ENCODE measurements around the gene SEMA3E. TPM values are rescaled to one million over a fixed set of nuclear protein-coding genes. Genes with fewer than 3 reads are reported as not detected.
A peak's percentile ranks its signal among the peaks of the same experiment; 100 is the strongest.

The SEMA3E gene
- total and polyA plus RNA-seq, 4 donors: 1.0 to 23.5 (median 3.1) TPM

DNA sequence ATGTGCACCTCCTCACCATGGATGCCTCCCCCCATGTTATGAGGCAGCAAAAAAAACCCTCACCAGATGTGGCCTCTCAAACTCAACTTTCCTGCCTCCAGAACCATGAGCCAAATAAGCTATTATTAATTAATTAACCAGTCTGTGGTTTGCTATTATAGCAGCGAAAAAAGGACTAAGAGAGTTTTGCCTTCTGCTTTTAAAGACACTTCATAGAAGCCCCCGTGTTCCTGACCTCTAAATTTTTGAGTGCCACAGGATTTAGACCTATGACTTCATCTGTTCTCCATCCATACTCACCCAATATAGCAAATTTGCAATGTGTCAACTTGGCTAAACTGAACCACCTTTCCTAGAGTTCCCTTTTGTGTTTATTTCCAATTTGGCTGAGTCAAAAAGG is 9.2 kb upstream of the SEMA3E start:
- Histone ChIP-seq H3K27me3 (ENCODE audit: control insufficient read depth in 3 of 3, insufficient read depth in 3 of 3, low read length in 2 of 3) (no peaks in the 10 kb centered on the region), H3K36me3 (ENCODE audit: control insufficient read depth in 4 of 4, insufficient read depth in 4 of 4, low read length in 4 of 4) (no peaks in the 10 kb centered on the region), H3K9ac (ENCODE audit: insufficient read depth in 1 of 2, low read length in 2 of 2) (no peak overlapping the region), H3K9me3 (ENCODE audit: control insufficient read depth in 4 of 4, insufficient read depth in 3 of 4, low read length in 3 of 4) (no peaks in the 10 kb centered on the region), H3K4me1 (ENCODE audit: control insufficient read depth in 5 of 5, insufficient read depth in 5 of 5, low read length in 5 of 5) (peaks cover 0 to 13% (median 0%) of the 10 kb centered on the region in 5 donors), H3K4me3 (no peak overlapping the region), H3K27ac (ENCODE audit: low read depth in 1 of 2, low read length in 1 of 2) (no peak overlapping the region)
- TF ChIP-seq CTCF (IDR thresholded peaks at IDR 0.05; ENCODE audit: control extremely low read depth, extremely low read depth): no peak
- DNase-seq: peak; percentile 26 to 87 (median 83)
- ATAC-seq (ENCODE audit: insufficient read depth, low FRiP score): no peak
- 32 to 68% methylated on average over 2 of the region's 2 CpGs for WGBS, 2 donors

- ATAC-seq (ENCODE audit: insufficient read depth, low FRiP score): no peak
Measured at GRCh38 chr7:83655951-83656556, 7.1 kb upstream of the SEMA3E start.

DNA sequence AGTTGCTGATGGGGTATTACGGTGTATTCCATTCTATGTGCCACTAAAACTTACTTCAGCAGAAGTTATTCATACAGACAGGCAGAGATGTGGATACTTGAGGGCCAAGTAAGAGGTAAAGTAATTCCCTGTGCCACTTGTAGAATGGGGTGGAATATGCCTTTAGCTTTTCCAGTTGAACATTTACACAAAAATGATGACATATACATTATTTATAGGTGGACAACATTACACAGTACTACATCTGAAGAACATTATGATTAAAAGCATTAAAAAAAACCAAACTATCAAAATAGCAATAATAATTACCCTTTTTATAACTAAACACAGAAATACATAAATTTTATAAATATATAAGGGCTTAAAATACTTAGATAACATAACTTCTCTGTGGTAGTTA is 3.5 kb upstream of the SEMA3E start:
- Histone ChIP-seq H3K27me3 (ENCODE audit: control insufficient read depth in 3 of 3, insufficient read depth in 3 of 3, low read length in 2 of 3) (no peaks in the 10 kb centered on the region), H3K27ac (ENCODE audit: low read depth in 1 of 2, low read length in 1 of 2) (no peak overlapping the region), H3K9ac (ENCODE audit: insufficient read depth in 1 of 2, low read length in 2 of 2) (no peak overlapping the region), H3K9me3 (ENCODE audit: control insufficient read depth in 4 of 4, insufficient read depth in 3 of 4, low read length in 3 of 4) (no peaks in the 10 kb centered on the region), H3K4me1 (ENCODE audit: control insufficient read depth in 5 of 5, insufficient read depth in 5 of 5, low read length in 5 of 5) (peaks cover 0 to 4% (median 0%) of the 10 kb centered on the region in 5 donors), H3K36me3 (ENCODE audit: control insufficient read depth in 4 of 4, insufficient read depth in 4 of 4, low read length in 4 of 4) (no peaks in the 10 kb centered on the region), H3K4me3 (no peak overlapping the region)
- DNase-seq: no peak
- TF ChIP-seq CTCF (IDR thresholded peaks at IDR 0.05; ENCODE audit: control extremely low read depth, extremely low read depth): no peak
- no peak for ATAC-seq (ENCODE audit: insufficient read depth, low FRiP score)
- WGBS, 2 donors: 94 to 97% methylated on average over 1 of the region's 1 CpG

More at GRCh38 chr7:83655951-83656556, 7.1 kb upstream of the SEMA3E start:
- Histone ChIP-seq H3K9ac (ENCODE audit: insufficient read depth in 1 of 2, low read length in 2 of 2) (no peak overlapping the region), H3K27me3 (ENCODE audit: control insufficient read depth in 3 of 3, insufficient read depth in 3 of 3, low read length in 2 of 3) (no peaks in the 10 kb centered on the region), H3K36me3 (ENCODE audit: control insufficient read depth in 4 of 4, insufficient read depth in 4 of 4, low read length in 4 of 4) (no peaks in the 10 kb centered on the region), H3K4me1 (ENCODE audit: control insufficient read depth in 5 of 5, insufficient read depth in 5 of 5, low read length in 5 of 5) (peaks cover 0 to 13% (median 0%) of the 10 kb centered on the region in 5 donors), H3K27ac (ENCODE audit: low read depth in 1 of 2, low read length in 1 of 2) (no peak overlapping the region), H3K4me3 (no peak overlapping the region), H3K9me3 (ENCODE audit: control insufficient read depth in 4 of 4, insufficient read depth in 3 of 4, low read length in 3 of 4) (no peaks in the 10 kb centered on the region)
- DNase-seq: peak; percentile 49 to 78 (median 69)
- peak; percentile 11 for TF ChIP-seq CTCF (IDR thresholded peaks at IDR 0.05; ENCODE audit: control extremely low read depth, extremely low read depth)
- WGBS, 2 donors: 19% methylated on average over 2 of the region's 2 CpGs

GRCh38 chr7:83649701-83650100 is 762 bp upstream of the SEMA3E start:
- Histone ChIP-seq H3K9me3 (ENCODE audit: control insufficient read depth in 4 of 4, insufficient read depth in 3 of 4, low read length in 3 of 4) (no peaks in the 10 kb centered on the region), H3K36me3 (ENCODE audit: control insufficient read depth in 4 of 4, insufficient read depth in 4 of 4, low read length in 4 of 4) (no peaks in the 10 kb centered on the region), H3K9ac (ENCODE audit: insufficient read depth in 1 of 2, low read length in 2 of 2) (no peak overlapping the region), H3K27me3 (ENCODE audit: control insufficient read depth in 3 of 3, insufficient read depth in 3 of 3, low read length in 2 of 3) (no peaks in the 10 kb centered on the region), H3K27ac (ENCODE audit: low read depth in 1 of 2, low read length in 1 of 2) (no peak overlapping the region), H3K4me1 (ENCODE audit: control insufficient read depth in 5 of 5, insufficient read depth in 5 of 5, low read length in 5 of 5) (peaks cover 0 to 5% (median 0%) of the 10 kb centered on the region in 5 donors), H3K4me3 (no peak overlapping the region)
- no peak for ATAC-seq (ENCODE audit: insufficient read depth, low FRiP score)
- no peak for TF ChIP-seq CTCF (IDR thresholded peaks at IDR 0.05; ENCODE audit: control extremely low read depth, extremely low read depth)
- DNase-seq: no peak

Measured in lung (tissue), 12 donors.